ENCODE data around the gene MAP1B. TPM values are rescaled to one million over a fixed set of nuclear protein-coding genes. Genes with fewer than 3 reads are reported as not detected.

The MAP1B gene
- total and polyA plus RNA-seq, 9 of the 15 experiments (the other 6 are each of a cell fraction or from before 2014, with no cell fraction given): 5.2 to 66.1 (median 17.3) TPM

DNA sequence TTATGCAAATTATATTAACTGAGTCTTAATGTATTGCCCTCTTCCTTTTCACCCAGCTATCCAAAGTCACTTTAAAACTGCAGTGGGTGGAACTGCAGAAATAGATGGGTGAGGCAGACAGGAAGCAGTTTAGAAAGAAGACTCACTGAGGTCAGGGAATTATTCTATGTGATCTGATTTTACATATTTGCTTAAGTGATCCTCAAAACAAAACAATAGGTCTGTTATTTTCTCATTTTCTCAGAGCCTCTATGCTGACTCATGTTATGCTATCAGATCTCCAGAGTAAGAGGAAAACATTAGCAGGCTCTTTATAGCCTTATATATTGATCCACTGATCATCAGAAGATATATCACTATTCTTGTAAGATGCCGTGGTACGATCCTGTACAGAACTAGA is 149.3 kb downstream of the MAP1B start (continued):
- TF ChIP-seq, protein P1, sequence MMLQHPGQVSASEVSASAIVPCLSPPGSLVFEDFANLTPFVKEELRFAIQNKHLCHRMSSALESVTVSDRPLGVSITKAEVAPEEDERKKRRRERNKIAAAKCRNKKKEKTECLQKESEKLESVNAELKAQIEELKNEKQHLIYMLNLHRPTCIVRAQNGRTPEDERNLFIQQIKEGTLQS (IDR thresholded peaks at IDR 0.05): peak; percentile 30; the same call in 1 of the 2 replicates
- TF ChIP-seq, protein P1 (CRISPR knock-in tag; conservative IDR thresholded peaks at IDR 0.05): no peak
- TF ChIP-seq L3MBTL2 (IDR thresholded peaks at IDR 0.05) (no peak), ZNF695 (CRISPR knock-in tag; IDR thresholded peaks at IDR 0.05) (no peak), MXI1 (IDR thresholded peaks at IDR 0.05; ENCODE audit: low read depth, low read length) (no peak), ARID1B (IDR thresholded peaks at IDR 0.05) (no peak), MAFK (IDR thresholded peaks at IDR 0.05; ENCODE audit: low read length) (peak; percentile 57; the same call in 1 of the 2 replicates), GTF2B (IDR thresholded peaks at IDR 0.05; ENCODE audit: extremely low read depth, insufficient read length) (no peak), MAFG (tag; conservative IDR thresholded peaks at IDR 0.05) (peak; percentile 71), POLR3A (IDR thresholded peaks at IDR 0.05; ENCODE audit: borderline replicate concordance, extremely low read depth, insufficient read depth, insufficient read length) (no peak), POU5F1 (IDR thresholded peaks at IDR 0.05; ENCODE audit: borderline replicate concordance, low read depth, low read length, partially characterized antibody) (no peak), ZMIZ1 (IDR thresholded peaks at IDR 0.05; ENCODE audit: low read depth in 2 of 2, low read length in 2 of 2) (no peak), ZNF316 (IDR thresholded peaks at IDR 0.05) (peak; percentile 78), IRF2 (CRISPR knock-in tag; IDR thresholded peaks at IDR 0.05) (no peak), MAZ (CRISPR knock-in tag; conservative IDR thresholded peaks at IDR 0.05 in 1 of 2, IDR thresholded peaks at IDR 0.05 in 1 of 2) (no peak), SOX6 (IDR thresholded peaks at IDR 0.05) (peak; percentile 58), U2AF2 (optimal IDR thresholded peaks at IDR 0.05; ENCODE audit: low read depth, low read length) (no peak), C11orf30 (IDR thresholded peaks at IDR 0.05; ENCODE audit: low read depth) (peak; percentile 80), ZNF696 (CRISPR knock-in tag; conservative IDR thresholded peaks at IDR 0.05) (no peak), NFE2 (IDR thresholded peaks at IDR 0.05; ENCODE audit: low read depth) (peak; percentile 77), BACH1 (tag; IDR thresholded peaks at IDR 0.05) (peak; percentile 72; the same call in 1 of the 2 replicates), NR3C1 (CRISPR knock-in tag; IDR thresholded peaks at IDR 0.05) (no peak), ZNF184 (CRISPR knock-in tag; IDR thresholded peaks at IDR 0.05) (no peak), FOSL1 (tag; conservative IDR thresholded peaks at IDR 0.05) (peak; percentile 58), POLR3G (IDR thresholded peaks at IDR 0.05; ENCODE audit: extremely low read depth, insufficient read length, insufficient replicate concordance) (no peak), FOXA3 (CRISPR knock-in tag; conservative IDR thresholded peaks at IDR 0.05 in 1 of 2, IDR thresholded peaks at IDR 0.05 in 1 of 2) (0 out of 4 replicates have a peak, but pooled peaks of 1 of the 2 experiments have one; percentile 25)

Data from K562 (cell line).